ENCODE measurements around the gene AP5S1. TPM values are rescaled to one million over a fixed set of nuclear protein-coding genes. Genes with fewer than 3 reads are reported as not detected.
"Not testable (repeated sequence)": the region's sequence is repeated elsewhere in the genome, so short reads cannot be mapped to it uniquely, and the experiment has no call there.

AP5S1 gene
- polyA plus RNA-seq, 1 donor from 2014 or later, result 11.3 TPM

DNA sequence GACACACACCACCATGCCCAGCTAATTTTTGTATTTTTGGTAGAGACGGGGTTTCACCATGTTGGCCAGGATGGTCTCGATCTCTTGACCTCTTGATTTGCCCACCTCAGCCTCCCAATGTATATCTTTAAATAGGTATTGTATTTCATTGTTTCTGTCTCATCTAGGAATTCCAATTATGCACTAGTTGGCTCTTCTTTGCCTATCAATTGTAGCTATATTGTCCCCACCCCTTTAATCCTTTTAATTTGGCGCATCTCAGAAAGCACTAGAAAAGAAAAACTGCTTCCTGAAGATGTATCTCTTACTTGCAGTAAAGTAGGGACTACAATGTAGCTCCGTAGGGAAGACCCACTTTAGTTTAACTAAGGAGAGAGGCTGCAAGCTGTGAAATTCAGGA lies 15.8 kb downstream of the AP5S1 start:
- Histone ChIP-seq H3K36me3 (ENCODE audit: insufficient read depth, low read length) (no peaks in the 10 kb centered on the region), H3K9me3 (ENCODE audit: low read length) (no peaks in the 10 kb centered on the region), H2AFZ (ENCODE audit: low read depth, low read length) (no peak overlapping the region), H3K27me3 (ENCODE audit: insufficient read depth, low read depth, low read length) (no peaks in the 10 kb centered on the region), H4K20me1 (ENCODE audit: insufficient read depth) (no peaks in the 10 kb centered on the region), H3K9ac (ENCODE audit: low read length) (no peak overlapping the region), H3K9me2 (ENCODE audit: insufficient read depth, low read length) (no peaks in the 10 kb centered on the region), H3K4me2 (ENCODE audit: low read length) (no peak overlapping the region), H3K79me2 (replicated peaks; ENCODE audit: insufficient read depth, low read length) (no peaks in the 10 kb centered on the region), H3K4me3 (ENCODE audit: low read length) (no peak overlapping the region), H3F3A (ENCODE audit: insufficient read depth, low read length, poor library complexity, severe bottlenecking) (no peaks in the 10 kb centered on the region), H3K27ac (ENCODE audit: low read length) (no peak overlapping the region)
- TF ChIP-seq, protein P1, sequence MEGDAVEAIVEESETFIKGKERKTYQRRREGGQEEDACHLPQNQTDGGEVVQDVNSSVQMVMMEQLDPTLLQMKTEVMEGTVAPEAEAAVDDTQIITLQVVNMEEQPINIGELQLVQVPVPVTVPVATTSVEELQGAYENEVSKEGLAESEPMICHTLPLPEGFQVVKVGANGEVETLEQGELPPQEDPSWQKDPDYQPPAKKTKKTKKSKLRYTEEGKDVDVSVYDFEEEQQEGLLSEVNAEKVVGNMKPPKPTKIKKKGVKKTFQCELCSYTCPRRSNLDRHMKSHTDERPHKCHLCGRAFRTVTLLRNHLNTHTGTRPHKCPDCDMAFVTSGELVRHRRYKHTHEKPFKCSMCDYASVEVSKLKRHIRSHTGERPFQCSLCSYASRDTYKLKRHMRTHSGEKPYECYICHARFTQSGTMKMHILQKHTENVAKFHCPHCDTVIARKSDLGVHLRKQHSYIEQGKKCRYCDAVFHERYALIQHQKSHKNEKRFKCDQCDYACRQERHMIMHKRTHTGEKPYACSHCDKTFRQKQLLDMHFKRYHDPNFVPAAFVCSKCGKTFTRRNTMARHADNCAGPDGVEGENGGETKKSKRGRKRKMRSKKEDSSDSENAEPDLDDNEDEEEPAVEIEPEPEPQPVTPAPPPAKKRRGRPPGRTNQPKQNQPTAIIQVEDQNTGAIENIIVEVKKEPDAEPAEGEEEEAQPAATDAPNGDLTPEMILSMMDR (IDR thresholded peaks at IDR 0.05; ENCODE audit: poor library complexity, severe bottlenecking), result no peak
- TF ChIP-seq RAD21 (conservative IDR thresholded peaks at IDR 0.05) (no peak), POLR2AphosphoS5 (IDR thresholded peaks at IDR 0.05) (no peak), EZH2 (IDR thresholded peaks at IDR 0.05; ENCODE audit: borderline replicate concordance, insufficient read depth, low read length, poor library complexity, severe bottlenecking) (no peak), MXI1 (conservative IDR thresholded peaks at IDR 0.05; ENCODE audit: poor library complexity, severe bottlenecking) (no peak), EP300 (conservative IDR thresholded peaks at IDR 0.05; ENCODE audit: poor library complexity, severe bottlenecking) (no peak), TAF1 (IDR thresholded peaks at IDR 0.05; ENCODE audit: low read depth) (no peak), SMC3 (conservative IDR thresholded peaks at IDR 0.05; ENCODE audit: poor library complexity) (no peak)
- TF ChIP-seq, protein P2, sequence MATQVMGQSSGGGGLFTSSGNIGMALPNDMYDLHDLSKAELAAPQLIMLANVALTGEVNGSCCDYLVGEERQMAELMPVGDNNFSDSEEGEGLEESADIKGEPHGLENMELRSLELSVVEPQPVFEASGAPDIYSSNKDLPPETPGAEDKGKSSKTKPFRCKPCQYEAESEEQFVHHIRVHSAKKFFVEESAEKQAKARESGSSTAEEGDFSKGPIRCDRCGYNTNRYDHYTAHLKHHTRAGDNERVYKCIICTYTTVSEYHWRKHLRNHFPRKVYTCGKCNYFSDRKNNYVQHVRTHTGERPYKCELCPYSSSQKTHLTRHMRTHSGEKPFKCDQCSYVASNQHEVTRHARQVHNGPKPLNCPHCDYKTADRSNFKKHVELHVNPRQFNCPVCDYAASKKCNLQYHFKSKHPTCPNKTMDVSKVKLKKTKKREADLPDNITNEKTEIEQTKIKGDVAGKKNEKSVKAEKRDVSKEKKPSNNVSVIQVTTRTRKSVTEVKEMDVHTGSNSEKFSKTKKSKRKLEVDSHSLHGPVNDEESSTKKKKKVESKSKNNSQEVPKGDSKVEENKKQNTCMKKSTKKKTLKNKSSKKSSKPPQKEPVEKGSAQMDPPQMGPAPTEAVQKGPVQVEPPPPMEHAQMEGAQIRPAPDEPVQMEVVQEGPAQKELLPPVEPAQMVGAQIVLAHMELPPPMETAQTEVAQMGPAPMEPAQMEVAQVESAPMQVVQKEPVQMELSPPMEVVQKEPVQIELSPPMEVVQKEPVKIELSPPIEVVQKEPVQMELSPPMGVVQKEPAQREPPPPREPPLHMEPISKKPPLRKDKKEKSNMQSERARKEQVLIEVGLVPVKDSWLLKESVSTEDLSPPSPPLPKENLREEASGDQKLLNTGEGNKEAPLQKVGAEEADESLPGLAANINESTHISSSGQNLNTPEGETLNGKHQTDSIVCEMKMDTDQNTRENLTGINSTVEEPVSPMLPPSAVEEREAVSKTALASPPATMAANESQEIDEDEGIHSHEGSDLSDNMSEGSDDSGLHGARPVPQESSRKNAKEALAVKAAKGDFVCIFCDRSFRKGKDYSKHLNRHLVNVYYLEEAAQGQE (IDR thresholded peaks at IDR 0.05; ENCODE audit: borderline replicate concordance), result no peak

DNA sequence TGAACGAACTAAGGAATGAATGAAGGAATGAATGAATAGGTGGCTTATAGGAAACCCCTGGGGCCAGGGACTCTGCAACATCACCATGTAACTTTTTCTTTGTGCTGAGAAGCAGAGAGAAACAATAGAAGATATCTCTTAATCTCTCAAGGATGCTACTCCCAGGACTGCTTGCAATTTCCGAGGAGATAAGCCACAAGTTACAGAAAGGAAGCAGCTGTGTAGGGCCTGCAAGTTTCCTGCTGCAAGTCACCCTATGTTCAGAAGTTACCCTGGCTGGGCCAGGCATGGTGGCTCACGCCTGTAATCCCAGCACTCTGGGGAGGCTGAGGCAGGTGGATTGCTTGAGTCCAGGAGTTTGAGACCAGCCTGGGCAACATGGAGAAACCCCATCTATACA lies 19.0 kb downstream of the AP5S1 start:
- no peak overlapping the region for H3K4me3 ChIP-seq (ENCODE audit: low read length)
- no peak overlapping the region for H2AFZ ChIP-seq (ENCODE audit: low read depth, low read length)
- H3K27ac ChIP-seq (ENCODE audit: low read length), result no peak overlapping the region
- H3K4me2 ChIP-seq (ENCODE audit: low read length), result no peak overlapping the region
- no peaks in the 10 kb centered on the region for H3K9me2 ChIP-seq (ENCODE audit: insufficient read depth, low read length)
- H3K9ac ChIP-seq (ENCODE audit: low read length), result no peak overlapping the region
- H3F3A ChIP-seq (ENCODE audit: insufficient read depth, low read length, poor library complexity, severe bottlenecking), result no peaks in the 10 kb centered on the region
- H3K79me2 ChIP-seq (replicated peaks; ENCODE audit: insufficient read depth, low read length), result no peaks in the 10 kb centered on the region
- H3K36me3 ChIP-seq (ENCODE audit: insufficient read depth, low read length), result no peaks in the 10 kb centered on the region
- no peaks in the 10 kb centered on the region for H4K20me1 ChIP-seq (ENCODE audit: insufficient read depth)
- TF ChIP-seq POLR2AphosphoS5 (IDR thresholded peaks at IDR 0.05) (no peak), MXI1 (conservative IDR thresholded peaks at IDR 0.05; ENCODE audit: poor library complexity, severe bottlenecking) (no peak), RAD21 (conservative IDR thresholded peaks at IDR 0.05) (no peak), EP300 (conservative IDR thresholded peaks at IDR 0.05; ENCODE audit: poor library complexity, severe bottlenecking) (no peak), SMC3 (conservative IDR thresholded peaks at IDR 0.05; ENCODE audit: poor library complexity) (no peak)
- TF ChIP-seq, protein P1 (IDR thresholded peaks at IDR 0.05; ENCODE audit: poor library complexity, severe bottlenecking), result no peak
- TF ChIP-seq, protein P2 (IDR thresholded peaks at IDR 0.05; ENCODE audit: borderline replicate concordance), result no peak
- no peaks in the 10 kb centered on the region for H3K9me3 ChIP-seq (ENCODE audit: low read length)
- no peaks in the 10 kb centered on the region for H3K27me3 ChIP-seq (ENCODE audit: insufficient read depth, low read depth, low read length)

DNA sequence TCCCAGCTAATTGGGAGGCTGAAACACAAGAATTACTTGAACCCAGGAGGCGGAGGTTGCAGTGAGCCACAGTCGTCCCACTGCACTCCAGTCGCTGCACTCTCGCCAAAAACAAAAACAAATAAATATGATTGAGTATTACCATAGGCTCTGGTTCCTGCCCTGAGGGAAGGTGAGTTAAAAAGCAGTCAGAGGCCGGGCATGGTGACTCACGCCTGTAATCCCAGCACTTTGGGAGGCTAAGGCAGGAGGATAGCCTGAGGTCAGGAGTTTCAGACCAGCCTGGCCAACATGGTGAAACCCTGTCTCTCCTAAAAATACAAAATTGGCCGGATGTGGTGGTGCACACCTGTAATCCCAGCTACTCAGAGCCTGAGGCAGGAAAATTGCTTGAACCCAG lies 19.9 kb downstream of the AP5S1 start:
- not testable (repeated sequence) for H3K27me3 ChIP-seq (ENCODE audit: insufficient read depth, low read depth, low read length); H3K79me2 ChIP-seq (replicated peaks; ENCODE audit: insufficient read depth, low read length); H3K36me3 ChIP-seq (ENCODE audit: insufficient read depth, low read length); H3K27ac ChIP-seq (ENCODE audit: low read length); H3K4me3 ChIP-seq (ENCODE audit: low read length); H2AFZ ChIP-seq (ENCODE audit: low read depth, low read length); H3K9me2 ChIP-seq (ENCODE audit: insufficient read depth, low read length); H3K9ac ChIP-seq (ENCODE audit: low read length); H3K4me2 ChIP-seq (ENCODE audit: low read length); H3K9me3 ChIP-seq (ENCODE audit: low read length); H3F3A ChIP-seq (ENCODE audit: insufficient read depth, low read length, poor library complexity, severe bottlenecking); H4K20me1 ChIP-seq (ENCODE audit: insufficient read depth)
